ENCODE measurements around the gene TNFRSF1B.

Gene TNFRSF1B

DNA sequence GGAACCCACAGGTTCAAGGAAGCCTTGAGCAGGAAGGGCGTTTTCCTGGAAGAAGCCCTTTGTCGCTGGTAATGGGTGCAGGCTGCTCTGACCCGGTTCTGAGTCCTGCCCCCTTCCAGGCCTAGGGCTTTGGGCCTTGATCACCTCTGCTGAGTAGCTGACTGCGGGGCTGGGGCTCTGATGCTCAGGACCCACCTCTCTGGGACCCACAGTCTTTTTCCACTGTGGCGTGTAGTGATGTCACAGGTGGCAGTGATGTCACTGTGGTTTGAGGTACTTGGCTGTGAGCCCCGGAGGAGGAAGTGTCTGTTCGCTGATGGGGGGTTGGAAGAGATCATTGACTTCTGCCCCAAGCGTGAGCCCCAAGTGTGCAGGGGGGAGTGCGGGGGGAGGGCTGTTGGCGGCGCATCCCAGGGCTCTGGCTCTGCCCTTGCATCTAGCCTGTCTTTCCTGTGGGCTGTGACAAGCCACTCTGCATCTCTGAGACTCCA lies 6.9 kb downstream of the TNFRSF1B start (continued):
- TF ChIP-seq, protein P1, sequence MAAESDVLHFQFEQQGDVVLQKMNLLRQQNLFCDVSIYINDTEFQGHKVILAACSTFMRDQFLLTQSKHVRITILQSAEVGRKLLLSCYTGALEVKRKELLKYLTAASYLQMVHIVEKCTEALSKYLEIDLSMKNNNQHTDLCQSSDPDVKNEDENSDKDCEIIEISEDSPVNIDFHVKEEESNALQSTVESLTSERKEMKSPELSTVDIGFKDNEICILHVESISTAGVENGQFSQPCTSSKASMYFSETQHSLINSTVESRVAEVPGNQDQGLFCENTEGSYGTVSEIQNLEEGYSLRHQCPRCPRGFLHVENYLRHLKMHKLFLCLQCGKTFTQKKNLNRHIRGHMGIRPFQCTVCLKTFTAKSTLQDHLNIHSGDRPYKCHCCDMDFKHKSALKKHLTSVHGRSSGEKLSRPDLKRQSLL (tag by site-specific recombination; IDR thresholded peaks at IDR 0.05), result no peak

DNA sequence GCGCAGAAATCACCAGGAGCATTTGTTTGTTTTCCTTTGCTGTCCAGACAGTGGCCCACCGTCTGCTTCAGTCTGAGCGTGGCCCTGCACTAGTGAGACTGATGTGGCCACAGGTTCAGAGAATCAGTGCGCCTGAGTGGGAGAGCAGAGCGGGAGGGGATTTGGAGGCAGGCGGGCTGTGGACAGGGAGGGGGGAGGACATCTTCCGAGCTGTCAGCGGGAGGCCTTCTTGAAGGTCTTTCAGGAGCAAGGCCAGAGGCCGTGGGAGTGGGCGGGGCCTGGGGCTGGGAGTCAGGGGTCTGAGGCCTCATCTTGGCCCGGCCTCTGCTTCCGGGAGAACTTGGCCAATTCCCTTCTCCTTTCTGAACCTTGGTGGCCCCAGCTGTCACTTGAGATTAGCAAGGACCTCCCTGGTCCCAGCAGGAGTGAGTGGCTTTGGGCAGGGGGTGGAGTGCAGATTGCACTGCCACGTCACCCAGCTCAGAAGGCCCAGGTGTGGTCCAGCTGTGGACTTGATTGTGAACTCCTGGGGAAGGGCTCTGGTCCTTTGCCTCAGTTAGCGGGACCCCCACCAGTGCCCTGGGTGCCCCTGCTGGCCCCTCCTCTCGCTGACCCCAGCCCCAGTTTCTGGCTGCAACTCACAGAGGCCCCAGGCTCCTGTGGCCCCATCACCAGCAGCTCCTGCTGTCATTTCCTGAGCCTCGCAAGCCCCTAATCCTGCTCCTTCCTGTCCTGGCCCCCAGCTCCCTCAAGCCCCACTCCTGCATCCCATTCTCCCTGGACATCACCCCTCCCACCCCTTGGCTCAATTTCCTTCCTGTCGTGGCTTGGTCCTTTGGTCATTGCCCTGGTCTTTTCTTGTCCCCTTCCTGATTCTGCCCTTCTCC lies 8.4 kb downstream of the TNFRSF1B start:
- POLR2A ChIA-PET, result no interaction called here
- CTCF ChIA-PET, result interaction anchor here (0.7 to 1.7 kb wide), 3 partner anchors 33 to 53 kb away, joined by 3 to 5 read pairs (median 4); no protein-coding TSS in a partner anchor
- Histone ChIP-seq H3K36me3 (ENCODE audit: control insufficient read depth in 2 of 2, insufficient read depth in 1 of 2, low read length in 2 of 2) (no peaks in the 10 kb centered on the region), H3K27ac (ENCODE audit: extremely low read depth, low read depth, low read length) (no peak overlapping the region), H3K4me1 (ENCODE audit: control insufficient read depth, insufficient read depth, low read length) (no peaks in the 10 kb centered on the region), H3K4me3 (ENCODE audit: low read depth, low read length) (no peak overlapping the region), H3K9me3 (ENCODE audit: control insufficient read depth, insufficient read depth, low read depth, low read length) (no peaks in the 10 kb centered on the region)
- no peak for TF ChIP-seq ZNF837 (tag by site-specific recombination; IDR thresholded peaks at IDR 0.05)
- no peak for TF ChIP-seq SALL2 (tag by site-specific recombination; IDR thresholded peaks at IDR 0.05; ENCODE audit: borderline replicate concordance)
- no peak for TF ChIP-seq ZNF202 (tag by site-specific recombination; IDR thresholded peaks at IDR 0.05; ENCODE audit: borderline replicate concordance)
- no peak for TF ChIP-seq ZNF776 (tag by site-specific recombination; IDR thresholded peaks at IDR 0.05; ENCODE audit: borderline replicate concordance)
- 0 out of 2 replicates have a peak, but pooled peaks have one; percentile 14 for TF ChIP-seq EGR2 (tag by site-specific recombination; IDR thresholded peaks at IDR 0.05; ENCODE audit: low read depth)
- TF ChIP-seq GLIS1 (tag by site-specific recombination; IDR thresholded peaks at IDR 0.05), result peak; percentile 60

DNA sequence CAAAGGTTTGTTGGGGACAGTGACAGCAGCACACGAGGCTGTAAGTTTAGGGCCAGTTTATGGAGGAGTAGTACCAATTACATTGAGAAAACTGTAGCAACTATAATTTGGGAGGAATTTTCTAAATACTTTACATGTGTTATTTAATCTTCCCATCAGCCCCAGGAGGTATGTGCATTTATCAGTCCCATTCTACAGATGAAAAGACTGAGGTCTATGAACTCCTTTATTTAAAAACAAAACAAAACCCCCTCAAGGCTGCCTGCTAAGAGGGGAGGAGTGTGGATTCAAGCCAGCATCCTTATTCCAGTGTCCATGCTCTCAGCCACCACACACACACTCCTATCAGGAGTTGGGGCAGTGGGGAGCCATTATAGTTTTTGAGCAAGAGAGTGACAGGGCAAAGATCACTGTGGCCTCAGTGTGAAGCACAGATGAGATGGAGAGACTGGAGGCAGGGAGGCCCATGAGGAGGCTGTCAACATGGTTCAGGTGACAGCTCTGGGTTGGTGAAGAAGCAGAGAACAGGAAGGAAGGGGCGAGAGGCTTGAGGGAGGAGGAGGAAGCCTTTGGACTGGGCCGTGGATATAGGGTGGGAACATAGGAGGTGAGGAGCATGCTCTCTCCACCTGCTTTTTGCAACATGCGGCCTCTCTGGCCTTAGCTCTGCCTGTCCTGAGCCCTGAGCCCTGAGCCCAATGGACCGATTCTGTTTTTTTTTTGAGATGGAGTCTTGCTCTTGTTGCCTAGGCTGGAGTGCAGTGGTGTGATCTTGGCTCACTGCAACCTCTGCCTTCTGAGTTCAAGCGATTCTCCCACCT lies 9.7 kb downstream of the TNFRSF1B start:
- POLR2A ChIA-PET, result interaction anchor here (0.7 to 1.7 kb wide), 2 partner anchors 23 to 286 kb away, joined by 3 to 4 read pairs; no protein-coding TSS in a partner anchor
- no peak overlapping the region for H3K4me3 ChIP-seq (ENCODE audit: low read depth, low read length)
- CTCF ChIA-PET, result interaction anchor here (0.6 to 2.4 kb wide), 6 partner anchors 8 to 54 kb away, joined by 3 to 8 read pairs (median 4); no protein-coding TSS in a partner anchor
- no peaks in the 10 kb centered on the region for H3K4me1 ChIP-seq (ENCODE audit: control insufficient read depth, insufficient read depth, low read length)
- H3K27ac ChIP-seq (ENCODE audit: extremely low read depth, low read depth, low read length), result no peak overlapping the region
- no peaks in the 10 kb centered on the region for H3K9me3 ChIP-seq (ENCODE audit: control insufficient read depth, insufficient read depth, low read depth, low read length)
- no peaks in the 10 kb centered on the region for H3K36me3 ChIP-seq (ENCODE audit: control insufficient read depth in 2 of 2, insufficient read depth in 1 of 2, low read length in 2 of 2)
- TF ChIP-seq ZXDB (tag by site-specific recombination; IDR thresholded peaks at IDR 0.05) (no peak), ZNF561 (tag by site-specific recombination; IDR thresholded peaks at IDR 0.05; ENCODE audit: borderline replicate concordance) (no peak), ZBTB48 (tag by site-specific recombination; IDR thresholded peaks at IDR 0.05) (no peak), ZNF76 (tag by site-specific recombination; IDR thresholded peaks at IDR 0.05; ENCODE audit: borderline replicate concordance, low read depth) (no peak), SALL2 (tag by site-specific recombination; IDR thresholded peaks at IDR 0.05; ENCODE audit: borderline replicate concordance) (no peak), ZNF707 (tag by site-specific recombination; IDR thresholded peaks at IDR 0.05) (no peak), ZNF24 (tag by site-specific recombination; IDR thresholded peaks at IDR 0.05) (no peak), ZNF555 (tag by site-specific recombination; conservative IDR thresholded peaks at IDR 0.05) (no peak), ZNF660 (tag by site-specific recombination; IDR thresholded peaks at IDR 0.05) (no peak), ZNF10 (tag by site-specific recombination; IDR thresholded peaks at IDR 0.05) (no peak), HIC1 (tag by site-specific recombination; IDR thresholded peaks at IDR 0.05) (no peak), ZNF350 (tag by site-specific recombination; IDR thresholded peaks at IDR 0.05) (no peak), GFI1B (tag by site-specific recombination; IDR thresholded peaks at IDR 0.05) (no peak), TRIM28 (IDR thresholded peaks at IDR 0.05; ENCODE audit: borderline replicate concordance, low read length) (no peak)
- TF ChIP-seq, protein P2, sequence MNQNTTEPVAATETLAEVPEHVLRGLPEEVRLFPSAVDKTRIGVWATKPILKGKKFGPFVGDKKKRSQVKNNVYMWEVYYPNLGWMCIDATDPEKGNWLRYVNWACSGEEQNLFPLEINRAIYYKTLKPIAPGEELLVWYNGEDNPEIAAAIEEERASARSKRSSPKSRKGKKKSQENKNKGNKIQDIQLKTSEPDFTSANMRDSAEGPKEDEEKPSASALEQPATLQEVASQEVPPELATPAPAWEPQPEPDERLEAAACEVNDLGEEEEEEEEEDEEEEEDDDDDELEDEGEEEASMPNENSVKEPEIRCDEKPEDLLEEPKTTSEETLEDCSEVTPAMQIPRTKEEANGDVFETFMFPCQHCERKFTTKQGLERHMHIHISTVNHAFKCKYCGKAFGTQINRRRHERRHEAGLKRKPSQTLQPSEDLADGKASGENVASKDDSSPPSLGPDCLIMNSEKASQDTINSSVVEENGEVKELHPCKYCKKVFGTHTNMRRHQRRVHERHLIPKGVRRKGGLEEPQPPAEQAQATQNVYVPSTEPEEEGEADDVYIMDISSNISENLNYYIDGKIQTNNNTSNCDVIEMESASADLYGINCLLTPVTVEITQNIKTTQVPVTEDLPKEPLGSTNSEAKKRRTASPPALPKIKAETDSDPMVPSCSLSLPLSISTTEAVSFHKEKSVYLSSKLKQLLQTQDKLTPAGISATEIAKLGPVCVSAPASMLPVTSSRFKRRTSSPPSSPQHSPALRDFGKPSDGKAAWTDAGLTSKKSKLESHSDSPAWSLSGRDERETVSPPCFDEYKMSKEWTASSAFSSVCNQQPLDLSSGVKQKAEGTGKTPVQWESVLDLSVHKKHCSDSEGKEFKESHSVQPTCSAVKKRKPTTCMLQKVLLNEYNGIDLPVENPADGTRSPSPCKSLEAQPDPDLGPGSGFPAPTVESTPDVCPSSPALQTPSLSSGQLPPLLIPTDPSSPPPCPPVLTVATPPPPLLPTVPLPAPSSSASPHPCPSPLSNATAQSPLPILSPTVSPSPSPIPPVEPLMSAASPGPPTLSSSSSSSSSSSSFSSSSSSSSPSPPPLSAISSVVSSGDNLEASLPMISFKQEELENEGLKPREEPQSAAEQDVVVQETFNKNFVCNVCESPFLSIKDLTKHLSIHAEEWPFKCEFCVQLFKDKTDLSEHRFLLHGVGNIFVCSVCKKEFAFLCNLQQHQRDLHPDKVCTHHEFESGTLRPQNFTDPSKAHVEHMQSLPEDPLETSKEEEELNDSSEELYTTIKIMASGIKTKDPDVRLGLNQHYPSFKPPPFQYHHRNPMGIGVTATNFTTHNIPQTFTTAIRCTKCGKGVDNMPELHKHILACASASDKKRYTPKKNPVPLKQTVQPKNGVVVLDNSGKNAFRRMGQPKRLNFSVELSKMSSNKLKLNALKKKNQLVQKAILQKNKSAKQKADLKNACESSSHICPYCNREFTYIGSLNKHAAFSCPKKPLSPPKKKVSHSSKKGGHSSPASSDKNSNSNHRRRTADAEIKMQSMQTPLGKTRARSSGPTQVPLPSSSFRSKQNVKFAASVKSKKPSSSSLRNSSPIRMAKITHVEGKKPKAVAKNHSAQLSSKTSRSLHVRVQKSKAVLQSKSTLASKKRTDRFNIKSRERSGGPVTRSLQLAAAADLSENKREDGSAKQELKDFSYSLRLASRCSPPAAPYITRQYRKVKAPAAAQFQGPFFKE (tag by site-specific recombination; IDR thresholded peaks at IDR 0.05; ENCODE audit: borderline replicate concordance), result no peak

All from HEK293 (cell line).